Calu3 (cell line): ENCODE data around the gene CDON. TPM values are rescaled to one million over a fixed set of nuclear protein-coding genes. Genes with fewer than 3 reads are reported as not detected.
"Not testable (repeated sequence)": the region's sequence is repeated elsewhere in the genome, so short reads cannot be mapped to it uniquely, and the experiment has no call there.

Experiments
- BruUV-seq: library from RNA; stranded (reverse); fragments of 400-500 nt; replicated peaks from 2 replicates; lab custom pipeline; 2021; lab: Mats Ljungman, UMichigan
- CTCF ChIA-PET: fragments of 300-600 bp; sonication (Branson Sonifier 250); formaldehyde crosslinking; loops from one replicate; lab custom pipeline; 2022; ENCODE audit warnings: antibody characterized with exemption; lab: Charles Lee
- DNase-seq: peaks from one replicate; pipeline ENCODE4 v3.0.0; 2022
- H3K27ac Mint-ChIP-seq: one replicate; pipeline ENCODE4 v1.8.0; 2022; ENCODE audit warnings: mixed read lengths; ENCODE audit not compliant: unreplicated experiment
- H3K27me3 Mint-ChIP-seq: one replicate; pipeline ENCODE4 v1.8.0; 2022; ENCODE audit warnings: mixed read lengths; ENCODE audit not compliant: unreplicated experiment
- H3K36me3 Mint-ChIP-seq: one replicate; pipeline ENCODE4 v1.8.0; 2022; ENCODE audit warnings: mild to moderate bottlenecking, moderate library complexity, mixed read lengths; ENCODE audit not compliant: insufficient read depth, unreplicated experiment
- H3K4me1 Mint-ChIP-seq: one replicate; pipeline ENCODE4 v1.8.0; 2022; ENCODE audit warnings: mild to moderate bottlenecking, low read depth, mixed read lengths; ENCODE audit not compliant: unreplicated experiment
- H3K4me3 Mint-ChIP-seq: one replicate; pipeline ENCODE4 v1.8.0; 2022; ENCODE audit warnings: mild to moderate bottlenecking, low read depth, moderate library complexity, mixed read lengths; ENCODE audit not compliant: unreplicated experiment
- H3K9me3 Mint-ChIP-seq: one replicate; pipeline ENCODE4 v1.8.0; 2022; ENCODE audit warnings: low read depth, mixed read lengths; ENCODE audit not compliant: unreplicated experiment
- intact Hi-C: fragments of 100-400 bp; cut with micrococcal nuclease; formaldehyde crosslinking; loops from one replicate; pipeline ENCODE4 v1.10.0; 2022; ENCODE audit not compliant: unreplicated experiment
- total RNA-seq: library from RNA; stranded (reverse); gene quantifications from 2 replicates; pipeline ENCODE4 v1.2.3, GENCODE V29; 2022
- TF ChIP-seq, protein P1 (sequence below): fragments of 200-600 bp; IDR thresholded peaks from one replicate; pipeline ENCODE4 v1.8.0; 2022; ENCODE audit warnings: antibody characterized with exemption; ENCODE audit not compliant: unreplicated experiment

The CDON gene
- total RNA-seq, 1 experiment from 2014 or later, result 14.8 TPM

DNA sequence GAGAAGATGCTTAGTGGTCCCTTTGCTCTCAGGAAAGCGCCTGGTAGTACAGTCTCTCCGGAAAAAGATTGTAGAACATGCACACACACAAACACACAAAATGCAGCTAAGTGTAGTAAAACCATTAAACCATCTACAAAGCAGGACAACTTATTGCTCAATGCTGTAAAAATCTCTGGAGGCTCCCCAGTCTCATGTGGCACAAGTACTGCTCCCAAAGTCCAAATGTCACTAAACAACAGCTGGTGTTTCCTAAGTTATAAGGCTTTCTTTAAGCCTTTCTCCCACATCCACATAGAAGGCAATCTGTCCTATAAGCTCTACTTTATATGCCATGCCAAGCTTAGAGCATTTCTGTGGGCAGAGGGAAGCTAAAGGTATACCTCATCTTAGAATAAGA is 32.9 kb downstream of the CDON start:
- Mint-ChIP-seq H3K4me3 (no peak overlapping the region), H3K4me1 (no peaks in the 10 kb centered on the region), H3K27ac (no peak overlapping the region), H3K9me3 (no peaks in the 10 kb centered on the region), H3K27me3 (no peaks in the 10 kb centered on the region), H3K36me3 (no peaks in the 10 kb centered on the region)
- BruUV-seq, result no TSS peak
- TF ChIP-seq, protein P1, sequence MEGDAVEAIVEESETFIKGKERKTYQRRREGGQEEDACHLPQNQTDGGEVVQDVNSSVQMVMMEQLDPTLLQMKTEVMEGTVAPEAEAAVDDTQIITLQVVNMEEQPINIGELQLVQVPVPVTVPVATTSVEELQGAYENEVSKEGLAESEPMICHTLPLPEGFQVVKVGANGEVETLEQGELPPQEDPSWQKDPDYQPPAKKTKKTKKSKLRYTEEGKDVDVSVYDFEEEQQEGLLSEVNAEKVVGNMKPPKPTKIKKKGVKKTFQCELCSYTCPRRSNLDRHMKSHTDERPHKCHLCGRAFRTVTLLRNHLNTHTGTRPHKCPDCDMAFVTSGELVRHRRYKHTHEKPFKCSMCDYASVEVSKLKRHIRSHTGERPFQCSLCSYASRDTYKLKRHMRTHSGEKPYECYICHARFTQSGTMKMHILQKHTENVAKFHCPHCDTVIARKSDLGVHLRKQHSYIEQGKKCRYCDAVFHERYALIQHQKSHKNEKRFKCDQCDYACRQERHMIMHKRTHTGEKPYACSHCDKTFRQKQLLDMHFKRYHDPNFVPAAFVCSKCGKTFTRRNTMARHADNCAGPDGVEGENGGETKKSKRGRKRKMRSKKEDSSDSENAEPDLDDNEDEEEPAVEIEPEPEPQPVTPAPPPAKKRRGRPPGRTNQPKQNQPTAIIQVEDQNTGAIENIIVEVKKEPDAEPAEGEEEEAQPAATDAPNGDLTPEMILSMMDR, result no peak
- intact Hi-C loops, result no loop called here
- no peak for DNase-seq
- CTCF ChIA-PET, result no interaction called here

DNA sequence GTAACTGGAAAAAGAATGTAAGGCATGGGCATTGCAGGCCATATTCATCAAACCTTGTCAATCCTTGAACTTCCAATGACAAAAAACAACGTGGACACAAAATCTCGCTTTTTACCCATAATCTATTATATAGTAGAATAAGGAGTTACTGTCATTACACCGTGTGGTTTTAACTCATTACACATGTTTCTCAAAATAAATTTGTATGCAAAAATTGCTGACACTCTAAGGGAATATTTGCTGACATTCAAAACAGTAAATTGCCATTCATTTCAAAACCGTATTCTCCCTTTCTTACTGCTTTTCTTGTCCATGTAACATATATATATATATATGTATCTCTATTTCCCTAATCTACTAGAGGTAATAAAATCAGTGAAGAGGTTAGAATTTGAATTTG is 33.4 kb downstream of the CDON start:
- no peak overlapping the region for H3K4me3 Mint-ChIP-seq
- TF ChIP-seq, protein P1, result no peak
- no peaks in the 10 kb centered on the region for H3K4me1 Mint-ChIP-seq
- no peak overlapping the region for H3K27ac Mint-ChIP-seq
- no peaks in the 10 kb centered on the region for H3K36me3 Mint-ChIP-seq
- DNase-seq, result no peak
- intact Hi-C loops, result no loop called here
- H3K27me3 Mint-ChIP-seq, result no peaks in the 10 kb centered on the region
- no TSS peak for BruUV-seq
- CTCF ChIA-PET, result no interaction called here
- no peaks in the 10 kb centered on the region for H3K9me3 Mint-ChIP-seq

DNA sequence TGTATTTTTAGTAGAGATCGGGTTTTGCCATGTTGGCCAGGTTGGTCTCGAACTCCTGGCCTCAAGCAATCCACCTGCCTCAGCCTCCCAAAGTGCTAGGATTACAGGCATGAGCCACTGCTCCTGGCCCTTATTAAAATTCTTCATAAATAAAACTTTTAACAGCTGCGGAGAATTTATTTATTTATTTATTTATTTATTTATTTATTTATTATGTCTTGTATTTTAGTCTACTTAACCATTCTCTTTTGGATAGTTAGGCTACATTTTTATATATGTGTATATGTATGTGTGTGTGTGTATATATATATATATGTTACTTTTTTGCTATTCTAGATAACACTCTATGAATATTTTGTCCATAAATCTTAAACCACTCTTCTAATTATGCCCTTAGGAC is 34.1 kb downstream of the CDON start:
- H3K4me3 Mint-ChIP-seq, H3K9me3 Mint-ChIP-seq, DNase-seq, BruUV-seq, H3K27me3 Mint-ChIP-seq, H3K4me1 Mint-ChIP-seq, CTCF ChIA-PET, intact Hi-C loops, H3K27ac Mint-ChIP-seq, H3K36me3 Mint-ChIP-seq: not testable (repeated sequence)

DNA sequence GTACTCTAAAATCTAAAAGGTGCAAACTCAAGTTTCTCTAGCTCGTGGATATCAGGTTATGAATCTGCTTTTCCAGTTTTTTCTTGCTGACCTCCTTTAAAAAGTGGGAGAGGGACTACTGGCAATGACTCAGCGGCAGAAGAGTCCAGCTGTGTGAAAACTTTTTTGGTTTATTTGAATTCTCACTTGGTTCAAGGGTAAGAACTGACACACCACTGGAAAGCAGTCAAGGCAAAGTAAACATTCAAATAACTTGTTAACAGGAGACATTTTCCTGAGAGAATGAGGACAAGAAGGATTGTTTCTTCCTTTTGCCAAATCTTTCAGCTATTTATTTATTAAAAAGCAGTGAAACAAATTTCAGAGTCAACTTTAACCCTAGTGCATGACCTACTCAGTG is 36.1 kb downstream of the CDON start:
- BruUV-seq, result no TSS peak
- Mint-ChIP-seq H3K4me3 (no peak overlapping the region), H3K36me3 (no peaks in the 10 kb centered on the region), H3K27me3 (no peaks in the 10 kb centered on the region), H3K4me1 (no peaks in the 10 kb centered on the region), H3K9me3 (no peaks in the 10 kb centered on the region), H3K27ac (no peak overlapping the region)
- CTCF ChIA-PET, result no interaction called here
- TF ChIP-seq, protein P1, result no peak
- DNase-seq, result no peak
- intact Hi-C loops, result no loop called here

DNA sequence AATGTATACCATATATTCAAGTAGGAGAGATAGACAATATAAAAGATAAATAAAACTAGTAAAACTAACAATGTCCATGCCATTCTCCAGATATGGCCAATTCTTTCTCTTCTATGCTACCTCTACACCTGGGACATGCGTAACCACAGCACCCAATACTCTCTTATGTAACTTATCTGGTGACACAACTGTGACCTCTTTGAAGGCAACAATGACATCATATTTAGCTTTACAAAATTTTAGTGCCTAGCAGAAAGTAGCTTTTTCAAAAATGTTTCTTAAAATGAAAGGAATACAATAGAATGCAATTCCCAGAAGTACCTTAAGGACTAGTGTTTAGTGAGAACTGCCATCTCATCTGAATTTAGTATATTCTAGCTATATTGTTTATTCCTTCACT is 36.8 kb downstream of the CDON start:
- Mint-ChIP-seq H3K36me3 (no peaks in the 10 kb centered on the region), H3K27me3 (no peaks in the 10 kb centered on the region), H3K9me3 (no peaks in the 10 kb centered on the region), H3K27ac (no peak overlapping the region), H3K4me3 (no peak overlapping the region), H3K4me1 (no peaks in the 10 kb centered on the region)
- TF ChIP-seq, protein P1, result no peak
- DNase-seq, result no peak
- intact Hi-C loops, result no loop called here
- CTCF ChIA-PET, result no interaction called here
- no TSS peak for BruUV-seq
